GF-D8 (cell line): ENCODE measurements around the gene TSC22D2.

ENCODE experiments used
- DNase-seq: peaks from one replicate; lab custom pipeline; 2025; lab: John Stamatoyannopoulos, UW

Gene TSC22D2

DNA sequence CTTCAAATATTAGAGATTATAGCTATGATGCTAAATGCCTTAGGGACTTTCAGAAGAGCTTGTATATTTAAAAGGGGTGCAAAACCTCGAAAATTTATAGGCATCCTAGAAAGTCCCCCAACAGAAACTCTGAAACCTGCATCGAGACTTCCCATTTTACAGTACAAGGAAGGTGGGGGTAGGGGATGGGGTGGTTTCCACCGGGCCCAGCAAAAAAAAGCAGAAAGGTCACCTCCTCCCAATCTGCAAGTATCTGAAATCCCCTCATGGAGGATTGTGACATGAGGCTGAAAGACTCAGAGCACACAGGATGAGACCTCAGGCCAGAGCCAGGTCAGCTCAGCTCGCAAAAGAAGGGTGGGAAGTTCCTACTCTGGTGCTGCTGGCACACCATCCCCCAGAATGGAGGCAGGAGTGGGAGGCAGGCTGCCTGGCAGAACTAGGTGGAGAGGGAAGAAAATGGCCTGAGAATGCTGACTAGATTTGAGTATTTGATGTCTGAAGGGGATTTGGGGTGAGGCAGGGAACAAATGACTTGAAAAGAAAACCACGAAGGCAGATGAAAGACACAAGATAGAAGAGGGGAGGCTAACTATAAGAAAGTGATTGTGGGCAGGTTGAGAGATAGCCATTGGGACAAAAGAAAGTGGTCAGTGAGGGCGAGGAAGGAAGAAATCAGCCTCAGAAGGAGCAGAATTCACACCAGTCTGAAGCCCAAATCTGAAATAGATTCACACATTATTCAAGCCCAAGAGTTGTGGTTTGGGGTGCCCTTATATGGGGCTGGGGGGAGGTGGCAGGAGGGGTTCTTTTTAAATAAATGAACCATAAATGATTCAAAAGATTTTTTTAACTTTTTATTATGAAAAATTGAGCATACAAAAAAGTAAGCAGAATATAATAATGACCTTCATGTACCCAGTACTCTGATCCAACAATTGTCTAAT is 22.5 kb upstream of the TSC22D2 start:
- DNase-seq = no peak

DNA sequence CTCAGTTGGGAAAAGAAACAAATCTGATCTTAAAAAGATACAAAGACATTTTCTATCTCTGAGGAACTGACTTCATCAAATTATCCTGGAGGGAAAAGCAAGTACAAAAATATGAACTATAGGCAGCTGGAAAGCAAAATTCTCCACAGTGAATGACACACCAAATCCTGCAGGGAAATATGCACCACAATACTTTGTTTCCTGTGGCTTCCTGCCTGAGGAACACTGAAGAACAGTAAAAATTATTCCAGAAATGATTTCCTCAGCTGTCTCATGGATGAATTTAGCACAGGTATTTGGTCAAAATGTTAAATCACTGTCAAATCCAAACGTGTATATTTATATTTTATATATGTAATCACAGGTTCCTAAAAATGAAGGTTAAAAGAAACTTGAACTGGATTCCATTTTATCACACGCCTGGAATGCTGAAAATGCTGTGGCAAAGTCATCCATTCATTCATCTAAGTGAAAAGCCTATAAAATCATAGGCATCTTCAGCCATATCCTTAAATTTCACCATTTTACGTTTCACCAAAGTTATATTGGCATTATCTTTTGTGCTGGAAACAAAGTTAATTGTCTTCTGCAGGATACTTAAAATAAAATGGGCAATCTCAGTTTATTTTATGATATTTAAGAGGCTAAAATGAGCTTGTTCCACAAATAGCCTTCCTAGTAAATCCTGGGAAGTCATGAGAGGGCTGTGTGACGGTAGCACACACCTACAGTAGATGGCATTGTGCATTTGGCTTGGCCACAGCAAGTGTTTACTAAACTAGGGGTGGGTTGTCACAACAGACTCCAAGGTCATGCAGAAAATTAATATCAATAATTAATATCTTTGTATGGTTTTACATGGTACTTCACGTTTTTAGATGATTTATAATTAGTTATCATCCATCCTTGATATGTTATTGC is 19.3 kb upstream of the TSC22D2 start:
- DNase-seq = no peak

DNA sequence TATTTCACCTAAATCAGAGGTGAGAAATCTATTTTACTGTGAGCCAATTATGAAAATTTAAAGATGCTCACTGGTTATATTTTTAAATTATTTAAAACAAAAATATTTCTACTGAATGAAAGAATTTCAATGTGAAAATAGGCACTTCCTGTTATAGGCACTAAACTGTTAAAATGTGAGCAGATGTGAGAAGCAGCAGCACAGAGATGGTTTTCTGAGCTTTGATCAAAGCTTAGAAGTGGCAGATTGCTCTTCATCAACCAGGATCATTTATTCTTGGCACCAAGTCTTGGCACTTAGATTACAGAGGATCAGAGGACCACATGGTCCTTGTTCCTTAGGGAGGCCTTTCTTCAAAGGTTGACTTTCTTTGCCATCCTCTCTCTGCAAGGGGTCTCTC is 18.0 kb upstream of the TSC22D2 start:
- no peak for DNase-seq

DNA sequence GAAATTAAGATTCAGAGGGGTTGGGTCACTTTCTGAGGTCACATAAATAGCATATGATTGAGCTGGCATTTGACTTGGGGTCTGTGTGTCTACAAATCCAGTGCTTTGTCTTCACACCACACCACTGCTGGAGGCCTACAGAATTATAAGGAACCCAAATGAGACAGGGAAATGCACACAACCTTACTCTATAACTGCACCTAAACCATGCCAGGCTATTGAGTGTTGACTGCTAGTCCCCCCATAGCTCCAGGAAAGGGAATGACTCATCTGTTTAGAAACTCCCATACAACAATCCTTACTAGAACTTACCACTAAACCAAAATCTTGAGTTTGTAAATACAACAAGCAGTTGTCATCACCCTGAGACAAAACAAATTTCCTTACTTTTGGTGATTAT is 16.9 kb upstream of the TSC22D2 start:
- no peak for DNase-seq

DNA sequence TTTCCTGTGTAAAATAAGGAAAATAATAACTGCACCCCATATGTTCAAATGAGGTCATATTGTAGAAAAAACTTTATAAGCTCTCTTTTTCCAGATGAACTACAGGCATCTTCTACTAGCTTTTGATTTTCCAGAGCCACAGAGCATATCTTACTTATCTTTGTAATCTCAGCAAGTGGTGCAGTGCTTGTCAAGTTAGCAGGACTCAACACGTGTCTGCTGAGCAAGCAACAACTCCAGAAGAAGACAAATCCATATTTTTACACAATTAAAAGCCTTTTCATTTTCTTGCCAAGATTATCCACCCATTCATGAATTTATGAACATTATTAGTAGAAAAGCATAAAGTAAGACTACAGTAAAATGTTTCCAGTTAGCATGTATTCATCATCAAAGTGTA is 14.4 kb upstream of the TSC22D2 start:
- DNase-seq = no peak

DNA sequence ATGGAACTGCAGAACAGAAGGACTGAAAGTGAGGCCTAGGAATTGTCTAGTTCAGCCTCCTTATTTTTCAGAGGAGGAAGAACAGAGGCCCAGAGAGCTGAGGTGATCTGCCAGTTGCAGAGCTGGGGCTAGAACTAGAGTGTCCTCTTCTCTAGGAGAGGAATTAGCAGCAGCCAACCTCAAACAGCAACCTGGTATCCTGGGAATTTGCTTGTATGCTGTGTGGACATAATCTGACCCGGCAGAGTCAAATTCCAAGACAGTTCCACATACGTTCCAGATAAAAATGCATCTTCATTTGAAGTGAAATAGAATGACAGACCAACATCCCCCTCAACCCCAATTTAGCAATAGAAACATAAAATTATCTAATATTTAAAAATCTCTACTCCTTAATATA is 13.5 kb upstream of the TSC22D2 start:
- DNase-seq = no peak

DNA sequence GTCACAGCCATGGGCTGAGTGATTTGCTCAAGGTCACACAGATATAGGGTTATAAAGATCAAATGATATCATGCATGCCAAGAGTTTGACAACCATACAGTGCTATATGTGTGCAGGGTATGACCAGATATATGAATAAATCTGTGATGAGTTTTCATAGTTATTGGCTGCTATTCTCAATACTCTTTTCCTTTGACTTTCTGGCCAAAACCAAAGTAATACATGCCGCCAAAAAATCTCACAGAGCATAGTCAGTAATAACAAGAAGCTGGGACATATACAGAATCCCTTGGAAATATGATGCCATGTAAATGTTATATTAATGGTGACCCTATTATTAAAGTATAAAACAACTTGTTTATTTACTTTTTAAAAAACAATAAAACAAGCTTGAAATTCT is 11.6 kb upstream of the TSC22D2 start:
- no peak for DNase-seq

DNA sequence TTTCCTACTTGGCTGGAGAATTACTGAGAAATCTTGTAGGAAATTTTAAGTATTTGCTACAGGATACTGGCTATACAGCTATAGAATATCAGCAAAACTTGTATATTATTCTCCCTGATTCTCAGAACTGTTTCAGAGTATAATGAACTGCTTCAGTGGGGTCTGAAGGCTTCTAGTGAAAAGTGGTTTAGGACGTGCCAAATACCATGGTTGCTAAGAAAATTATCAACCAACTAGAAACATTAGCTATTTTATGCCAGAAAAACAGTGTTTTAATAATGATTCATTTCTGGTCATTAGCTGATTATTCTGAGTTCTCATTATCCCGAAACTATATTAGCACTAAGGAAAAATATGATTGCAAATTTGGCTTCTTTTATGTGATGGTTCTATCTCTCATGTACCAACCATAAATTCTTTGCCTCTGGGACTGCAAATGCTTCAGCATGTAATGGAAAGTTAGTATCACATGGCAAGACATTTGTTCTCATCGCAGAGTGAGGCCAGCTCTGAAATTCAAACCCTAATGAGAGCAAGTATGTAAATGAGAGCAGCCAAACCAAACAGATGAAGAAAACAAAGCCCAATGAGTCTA is 11.0 kb upstream of the TSC22D2 start:
- no peak for DNase-seq

DNA sequence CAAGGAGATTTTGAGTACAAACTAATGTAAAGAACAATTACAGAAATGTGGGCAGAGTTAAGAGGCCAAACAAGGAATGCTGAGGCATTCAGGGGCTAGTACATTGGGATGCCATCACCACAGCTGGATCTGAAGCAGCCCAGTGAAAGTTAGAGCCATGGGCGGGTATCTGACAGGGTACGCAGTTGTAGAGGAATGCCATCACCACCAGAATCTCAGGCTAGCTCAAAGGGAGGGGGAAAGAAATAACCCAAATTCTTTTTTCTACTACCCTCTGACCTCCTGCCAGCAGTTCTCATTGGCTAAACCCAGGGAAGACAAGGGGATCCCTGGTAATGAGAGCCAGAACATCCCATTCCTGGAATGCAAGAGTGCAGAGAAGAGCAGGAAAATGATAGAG is 9.0 kb upstream of the TSC22D2 start:
- DNase-seq = no peak

DNA sequence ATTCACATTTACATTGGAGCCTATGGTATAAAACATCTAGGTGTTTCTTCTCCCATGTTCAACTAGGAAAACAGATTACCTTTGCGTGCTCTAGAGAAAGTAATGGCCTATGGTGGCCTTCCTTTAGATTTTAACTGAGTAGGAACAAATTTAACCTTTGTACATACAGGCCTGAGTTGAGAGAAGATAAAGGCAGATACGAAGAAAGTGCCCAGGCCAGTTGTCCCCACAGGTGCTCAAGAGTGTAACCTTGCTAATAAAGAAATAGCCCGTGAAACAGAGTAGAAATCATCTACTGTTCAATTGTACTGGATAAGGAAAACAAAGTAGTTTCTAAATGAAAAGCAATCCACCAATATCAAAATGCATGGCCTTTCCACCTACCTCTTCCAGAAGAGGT is 6.8 kb upstream of the TSC22D2 start:
- no peak for DNase-seq

DNA sequence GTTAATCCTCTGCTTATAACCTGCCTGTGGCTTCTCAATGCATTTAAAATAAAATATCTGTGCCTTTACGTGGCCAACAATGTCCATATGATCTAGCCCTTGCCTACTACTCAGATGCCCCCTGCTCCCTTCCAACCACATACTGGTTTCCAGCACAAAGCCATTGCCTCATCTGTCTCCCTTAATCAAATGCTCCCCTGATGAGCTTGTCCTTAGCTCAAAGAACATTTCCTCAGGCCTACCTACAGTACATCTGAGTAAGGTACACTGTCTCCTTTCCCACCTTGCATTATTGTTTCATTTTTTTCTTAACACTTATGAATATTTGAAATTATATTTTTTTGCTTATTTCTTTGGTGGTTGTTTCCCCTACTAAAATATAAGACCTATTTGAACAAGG is 5.9 kb upstream of the TSC22D2 start:
- no peak for DNase-seq

DNA sequence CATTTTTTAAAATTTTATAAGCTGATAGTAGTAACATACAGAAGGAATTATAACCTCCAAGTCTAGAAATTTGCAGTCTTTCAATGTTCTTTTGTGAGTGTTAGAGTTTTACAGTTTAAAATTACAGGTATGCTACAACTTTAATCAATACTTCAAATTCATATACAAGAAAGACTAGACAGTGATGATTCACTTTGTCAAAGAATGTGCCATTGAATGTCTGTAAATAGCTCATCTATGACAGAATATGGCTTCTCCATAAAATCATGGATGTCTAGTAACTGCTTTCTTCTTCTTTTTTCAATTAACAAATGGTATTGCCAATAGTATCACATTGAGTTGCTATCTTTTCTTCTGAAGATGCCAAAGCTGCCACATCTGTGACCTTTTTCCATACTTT is 4.1 kb upstream of the TSC22D2 start:
- DNase-seq = no peak

DNA sequence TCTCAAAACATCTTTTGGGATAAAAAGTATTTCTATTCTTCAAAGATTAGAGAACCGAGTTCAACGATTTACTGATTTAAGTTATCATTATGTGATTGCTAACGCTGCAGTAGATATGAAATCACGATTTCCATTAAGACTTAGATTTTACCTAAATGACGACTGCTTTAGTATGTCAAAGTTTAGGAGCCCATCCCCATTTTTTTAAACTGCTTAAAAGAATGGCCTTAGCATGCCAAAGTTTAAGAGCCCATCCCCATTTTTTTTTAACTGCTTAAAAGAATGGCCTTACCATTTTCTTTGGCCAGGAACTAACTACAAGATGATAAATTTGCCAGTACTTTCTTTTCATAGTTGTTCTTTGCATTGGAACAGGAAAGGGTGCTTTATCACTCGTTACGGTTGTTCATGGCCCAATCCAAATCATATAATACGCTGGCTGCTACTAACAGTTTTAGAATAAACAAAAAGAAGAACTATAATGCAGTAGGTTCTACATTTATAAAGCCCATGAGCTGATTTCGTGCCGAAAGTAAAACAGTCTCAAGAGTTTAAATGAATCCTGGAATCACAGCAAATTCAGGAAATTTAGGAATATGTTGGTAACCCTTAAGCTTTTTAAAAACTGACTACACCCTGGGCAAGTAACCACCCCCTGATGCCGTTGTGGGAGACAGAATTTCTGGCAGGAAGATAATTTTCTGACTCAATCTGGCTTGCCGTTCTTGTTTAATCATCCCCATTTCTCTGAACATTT is 869 bp upstream of the TSC22D2 start:
- no peak for DNase-seq

DNA sequence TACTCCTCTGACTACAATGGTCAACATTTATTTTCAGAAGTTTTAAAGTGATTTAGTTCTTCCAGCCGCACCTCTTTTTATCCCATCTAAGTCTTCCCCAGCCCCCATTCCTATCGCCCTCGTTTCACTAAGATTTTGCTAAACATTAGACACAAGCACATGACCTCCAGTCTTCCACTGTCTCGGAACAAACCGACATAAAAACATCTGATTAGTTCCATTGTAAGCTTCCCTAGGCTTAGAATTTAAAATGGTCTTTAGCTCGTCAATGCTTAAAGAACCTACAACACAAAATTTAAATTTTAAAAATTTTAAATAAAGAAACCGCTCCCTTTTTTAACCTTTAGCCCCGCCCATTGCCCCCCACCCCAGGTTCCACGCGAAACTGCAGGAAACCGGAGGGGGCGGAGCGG is 284 bp upstream of the TSC22D2 start:
- DNase-seq = peak; percentile 72

DNA sequence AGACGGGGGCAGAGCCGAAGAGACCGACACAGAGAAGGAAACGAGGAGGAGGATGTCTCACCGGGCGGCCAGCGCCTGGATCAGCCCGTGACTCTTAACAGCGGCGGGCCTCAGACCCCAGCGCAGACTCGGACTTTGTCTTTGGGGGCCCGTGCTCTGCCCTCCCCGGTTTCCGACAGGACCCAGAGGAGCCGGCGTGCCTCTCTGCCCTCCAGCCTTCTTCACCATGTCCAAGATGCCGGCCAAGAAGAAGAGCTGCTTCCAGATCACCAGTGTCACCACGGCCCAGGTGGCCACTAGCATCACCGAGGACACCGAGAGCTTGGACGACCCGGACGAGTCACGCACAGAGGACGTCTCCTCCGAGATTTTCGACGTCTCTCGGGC is 1.0 kb downstream of the TSC22D2 start:
- no peak for DNase-seq

DNA sequence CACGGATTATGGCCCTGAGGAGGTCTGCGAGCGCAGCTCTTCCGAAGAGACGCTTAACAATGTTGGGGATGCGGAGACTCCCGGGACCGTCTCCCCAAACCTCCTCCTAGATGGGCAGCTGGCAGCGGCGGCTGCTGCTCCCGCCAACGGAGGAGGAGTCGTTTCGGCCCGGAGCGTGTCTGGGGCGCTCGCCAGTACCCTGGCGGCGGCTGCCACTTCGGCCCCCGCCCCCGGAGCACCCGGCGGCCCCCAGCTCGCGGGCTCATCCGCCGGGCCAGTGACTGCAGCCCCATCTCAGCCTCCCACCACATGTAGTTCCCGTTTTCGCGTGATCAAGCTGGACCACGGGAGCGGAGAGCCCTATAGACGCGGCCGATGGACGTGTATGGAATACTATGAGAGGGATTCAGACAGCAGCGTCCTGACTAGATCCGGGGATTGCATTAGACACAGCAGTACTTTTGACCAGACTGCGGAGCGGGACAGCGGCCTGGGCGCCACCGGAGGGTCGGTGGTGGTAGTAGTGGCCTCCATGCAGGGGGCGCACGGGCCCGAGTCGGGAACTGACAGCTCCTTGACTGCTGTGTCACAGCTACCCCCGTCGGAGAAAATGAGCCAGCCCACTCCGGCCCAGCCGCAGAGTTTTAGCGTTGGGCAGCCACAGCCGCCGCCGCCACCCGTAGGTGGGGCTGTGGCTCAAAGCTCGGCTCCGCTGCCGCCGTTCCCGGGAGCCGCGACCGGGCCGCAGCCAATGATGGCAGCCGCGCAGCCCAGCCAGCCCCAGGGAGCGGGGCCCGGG is 1.6 kb downstream of the TSC22D2 start:
- DNase-seq = peak; percentile 48

DNA sequence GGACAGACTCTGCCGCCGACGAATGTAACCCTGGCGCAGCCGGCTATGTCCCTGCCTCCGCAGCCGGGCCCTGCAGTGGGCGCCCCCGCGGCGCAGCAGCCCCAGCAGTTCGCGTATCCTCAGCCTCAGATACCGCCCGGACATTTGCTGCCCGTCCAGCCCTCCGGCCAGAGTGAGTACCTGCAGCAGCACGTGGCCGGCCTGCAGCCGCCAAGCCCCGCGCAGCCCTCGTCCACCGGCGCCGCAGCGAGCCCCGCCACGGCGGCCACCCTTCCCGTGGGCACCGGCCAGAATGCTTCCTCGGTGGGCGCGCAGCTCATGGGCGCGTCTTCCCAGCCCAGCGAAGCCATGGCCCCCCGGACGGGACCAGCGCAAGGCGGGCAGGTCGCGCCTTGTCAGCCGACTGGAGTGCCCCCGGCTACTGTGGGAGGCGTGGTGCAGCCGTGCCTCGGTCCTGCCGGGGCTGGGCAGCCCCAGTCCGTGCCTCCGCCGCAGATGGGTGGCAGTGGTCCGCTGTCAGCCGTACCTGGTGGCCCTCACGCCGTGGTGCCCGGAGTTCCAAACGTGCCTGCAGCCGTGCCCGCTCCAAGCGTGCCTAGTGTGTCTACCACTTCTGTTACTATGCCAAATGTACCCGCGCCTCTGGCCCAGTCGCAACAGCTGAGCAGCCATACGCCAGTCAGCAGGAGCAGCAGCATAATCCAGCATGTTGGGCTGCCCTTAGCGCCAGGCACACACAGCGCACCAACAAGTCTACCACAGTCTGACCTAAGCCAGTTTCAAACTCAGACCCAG is 2.4 kb downstream of the TSC22D2 start:
- no peak for DNase-seq

DNA sequence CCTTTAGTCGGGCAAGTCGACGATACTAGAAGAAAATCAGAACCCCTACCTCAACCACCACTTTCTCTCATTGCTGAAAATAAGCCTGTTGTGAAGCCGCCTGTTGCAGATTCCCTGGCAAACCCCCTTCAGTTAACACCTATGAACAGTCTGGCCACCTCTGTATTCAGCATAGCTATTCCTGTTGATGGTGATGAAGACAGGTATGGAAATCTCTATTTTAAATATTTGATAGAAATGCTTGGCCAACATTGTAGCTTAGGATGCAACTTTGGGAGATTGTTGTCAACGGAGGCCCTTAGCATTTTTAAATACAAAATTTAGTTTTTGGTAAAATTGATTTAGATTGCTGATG is 3.0 kb downstream of the TSC22D2 start:
- DNase-seq = no peak

DNA sequence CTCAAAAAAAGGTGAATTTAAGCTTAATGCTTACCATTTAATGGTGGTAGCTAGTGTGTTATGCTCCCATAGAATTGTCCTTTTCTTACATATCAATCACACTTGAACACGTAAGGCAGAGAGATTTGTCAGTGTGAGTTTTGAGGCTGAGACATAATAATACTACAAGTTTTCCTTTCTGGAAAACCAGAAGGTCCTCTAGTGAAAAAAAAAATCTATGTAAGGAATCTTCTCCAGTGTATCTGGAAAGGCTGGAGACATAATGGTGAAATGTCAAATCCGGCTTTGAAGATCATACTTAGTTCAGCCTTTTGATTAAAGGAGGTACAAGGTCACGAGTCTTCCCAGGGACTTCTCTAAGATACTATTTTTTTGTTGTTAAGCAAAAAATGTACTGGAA is 3.4 kb downstream of the TSC22D2 start:
- no peak for DNase-seq

DNA sequence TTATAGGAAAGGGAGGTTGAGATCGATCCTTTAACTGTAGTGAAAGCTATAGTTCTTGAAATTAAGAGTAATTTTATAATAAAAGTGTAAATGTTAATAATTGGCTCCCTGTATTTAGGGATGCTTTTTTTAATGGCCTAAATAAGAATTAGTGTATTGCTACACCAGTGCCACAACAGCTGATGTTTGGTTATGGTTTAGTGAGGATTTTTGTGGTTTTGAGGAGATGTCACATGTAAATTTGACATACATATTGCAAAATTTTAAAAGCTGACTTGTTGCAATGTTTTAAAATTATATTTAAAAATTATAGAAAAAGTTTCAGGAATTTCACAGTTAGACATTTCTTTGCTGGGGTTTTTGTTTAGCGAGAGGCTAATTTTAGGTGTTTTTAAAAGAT is 3.9 kb downstream of the TSC22D2 start:
- DNase-seq = no peak
